ENCODE results near the gene MIAT.

DNA sequence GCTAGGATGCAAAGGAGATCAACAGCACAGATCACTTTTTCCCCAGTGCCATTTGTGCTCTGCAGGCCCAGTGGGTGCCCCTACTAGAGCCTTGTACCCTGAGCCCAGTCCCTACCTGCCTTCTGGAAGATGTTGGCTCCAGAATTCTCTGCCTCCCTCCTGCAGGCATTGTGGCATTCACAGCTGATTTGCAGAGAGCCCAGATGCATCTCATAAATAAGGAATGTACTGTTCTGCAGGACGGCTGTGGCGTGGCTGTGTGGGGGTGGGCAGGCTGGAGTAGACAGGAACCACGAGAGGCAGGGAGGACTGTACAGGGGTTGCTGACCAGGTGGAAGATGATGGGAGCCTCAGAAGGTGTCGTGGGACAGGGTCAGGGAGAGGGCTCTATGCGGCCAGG lies 11.2 kb upstream of the MIAT start:
- no peak for TF ChIP-seq ZNF790 (CRISPR knock-in tag; IDR thresholded peaks at IDR 0.05; ENCODE audit: borderline replicate concordance)
- TF ChIP-seq, protein P1, sequence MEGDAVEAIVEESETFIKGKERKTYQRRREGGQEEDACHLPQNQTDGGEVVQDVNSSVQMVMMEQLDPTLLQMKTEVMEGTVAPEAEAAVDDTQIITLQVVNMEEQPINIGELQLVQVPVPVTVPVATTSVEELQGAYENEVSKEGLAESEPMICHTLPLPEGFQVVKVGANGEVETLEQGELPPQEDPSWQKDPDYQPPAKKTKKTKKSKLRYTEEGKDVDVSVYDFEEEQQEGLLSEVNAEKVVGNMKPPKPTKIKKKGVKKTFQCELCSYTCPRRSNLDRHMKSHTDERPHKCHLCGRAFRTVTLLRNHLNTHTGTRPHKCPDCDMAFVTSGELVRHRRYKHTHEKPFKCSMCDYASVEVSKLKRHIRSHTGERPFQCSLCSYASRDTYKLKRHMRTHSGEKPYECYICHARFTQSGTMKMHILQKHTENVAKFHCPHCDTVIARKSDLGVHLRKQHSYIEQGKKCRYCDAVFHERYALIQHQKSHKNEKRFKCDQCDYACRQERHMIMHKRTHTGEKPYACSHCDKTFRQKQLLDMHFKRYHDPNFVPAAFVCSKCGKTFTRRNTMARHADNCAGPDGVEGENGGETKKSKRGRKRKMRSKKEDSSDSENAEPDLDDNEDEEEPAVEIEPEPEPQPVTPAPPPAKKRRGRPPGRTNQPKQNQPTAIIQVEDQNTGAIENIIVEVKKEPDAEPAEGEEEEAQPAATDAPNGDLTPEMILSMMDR (CRISPR knock-in tag; IDR thresholded peaks at IDR 0.05): no peak
- no peak for TF ChIP-seq PAWR (CRISPR knock-in tag; IDR thresholded peaks at IDR 0.05; ENCODE audit: borderline replicate concordance)
- TF ChIP-seq ZC3H13 (CRISPR knock-in tag; IDR thresholded peaks at IDR 0.05): no peak
- TF ChIP-seq CEBPB (IDR thresholded peaks at IDR 0.05; ENCODE audit: borderline replicate concordance, low read depth, low read length): no peak
- TF ChIP-seq, protein P2, sequence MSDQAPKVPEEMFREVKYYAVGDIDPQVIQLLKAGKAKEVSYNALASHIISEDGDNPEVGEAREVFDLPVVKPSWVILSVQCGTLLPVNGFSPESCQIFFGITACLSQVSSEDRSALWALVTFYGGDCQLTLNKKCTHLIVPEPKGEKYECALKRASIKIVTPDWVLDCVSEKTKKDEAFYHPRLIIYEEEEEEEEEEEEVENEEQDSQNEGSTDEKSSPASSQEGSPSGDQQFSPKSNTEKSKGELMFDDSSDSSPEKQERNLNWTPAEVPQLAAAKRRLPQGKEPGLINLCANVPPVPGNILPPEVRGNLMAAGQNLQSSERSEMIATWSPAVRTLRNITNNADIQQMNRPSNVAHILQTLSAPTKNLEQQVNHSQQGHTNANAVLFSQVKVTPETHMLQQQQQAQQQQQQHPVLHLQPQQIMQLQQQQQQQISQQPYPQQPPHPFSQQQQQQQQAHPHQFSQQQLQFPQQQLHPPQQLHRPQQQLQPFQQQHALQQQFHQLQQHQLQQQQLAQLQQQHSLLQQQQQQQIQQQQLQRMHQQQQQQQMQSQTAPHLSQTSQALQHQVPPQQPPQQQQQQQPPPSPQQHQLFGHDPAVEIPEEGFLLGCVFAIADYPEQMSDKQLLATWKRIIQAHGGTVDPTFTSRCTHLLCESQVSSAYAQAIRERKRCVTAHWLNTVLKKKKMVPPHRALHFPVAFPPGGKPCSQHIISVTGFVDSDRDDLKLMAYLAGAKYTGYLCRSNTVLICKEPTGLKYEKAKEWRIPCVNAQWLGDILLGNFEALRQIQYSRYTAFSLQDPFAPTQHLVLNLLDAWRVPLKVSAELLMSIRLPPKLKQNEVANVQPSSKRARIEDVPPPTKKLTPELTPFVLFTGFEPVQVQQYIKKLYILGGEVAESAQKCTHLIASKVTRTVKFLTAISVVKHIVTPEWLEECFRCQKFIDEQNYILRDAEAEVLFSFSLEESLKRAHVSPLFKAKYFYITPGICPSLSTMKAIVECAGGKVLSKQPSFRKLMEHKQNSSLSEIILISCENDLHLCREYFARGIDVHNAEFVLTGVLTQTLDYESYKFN (CRISPR knock-in tag; conservative IDR thresholded peaks at IDR 0.05): no peak
- TF ChIP-seq TAF15 (IDR thresholded peaks at IDR 0.05; ENCODE audit: low read depth, low read length, poor library complexity, severe bottlenecking): no peak
- TF ChIP-seq BRCA1 (CRISPR knock-in tag; IDR thresholded peaks at IDR 0.05): no peak
- no peak for TF ChIP-seq IKZF4 (CRISPR knock-in tag; IDR thresholded peaks at IDR 0.05; ENCODE audit: borderline replicate concordance, low read depth, not compliant biosample characterization)
- TF ChIP-seq RAD51 (IDR thresholded peaks at IDR 0.05; ENCODE audit: borderline replicate concordance): no peak
- TF ChIP-seq, protein P3, sequence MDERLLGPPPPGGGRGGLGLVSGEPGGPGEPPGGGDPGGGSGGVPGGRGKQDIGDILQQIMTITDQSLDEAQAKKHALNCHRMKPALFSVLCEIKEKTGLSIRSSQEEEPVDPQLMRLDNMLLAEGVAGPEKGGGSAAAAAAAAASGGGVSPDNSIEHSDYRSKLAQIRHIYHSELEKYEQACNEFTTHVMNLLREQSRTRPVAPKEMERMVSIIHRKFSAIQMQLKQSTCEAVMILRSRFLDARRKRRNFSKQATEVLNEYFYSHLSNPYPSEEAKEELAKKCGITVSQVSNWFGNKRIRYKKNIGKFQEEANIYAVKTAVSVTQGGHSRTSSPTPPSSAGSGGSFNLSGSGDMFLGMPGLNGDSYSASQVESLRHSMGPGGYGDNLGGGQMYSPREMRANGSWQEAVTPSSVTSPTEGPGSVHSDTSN (CRISPR knock-in tag; IDR thresholded peaks at IDR 0.05): no peak
- TF ChIP-seq EZH2 (conservative IDR thresholded peaks at IDR 0.05; ENCODE audit: low read depth, low read length): no peak
